ENCODE results near the gene MLN.

MLN gene

DNA sequence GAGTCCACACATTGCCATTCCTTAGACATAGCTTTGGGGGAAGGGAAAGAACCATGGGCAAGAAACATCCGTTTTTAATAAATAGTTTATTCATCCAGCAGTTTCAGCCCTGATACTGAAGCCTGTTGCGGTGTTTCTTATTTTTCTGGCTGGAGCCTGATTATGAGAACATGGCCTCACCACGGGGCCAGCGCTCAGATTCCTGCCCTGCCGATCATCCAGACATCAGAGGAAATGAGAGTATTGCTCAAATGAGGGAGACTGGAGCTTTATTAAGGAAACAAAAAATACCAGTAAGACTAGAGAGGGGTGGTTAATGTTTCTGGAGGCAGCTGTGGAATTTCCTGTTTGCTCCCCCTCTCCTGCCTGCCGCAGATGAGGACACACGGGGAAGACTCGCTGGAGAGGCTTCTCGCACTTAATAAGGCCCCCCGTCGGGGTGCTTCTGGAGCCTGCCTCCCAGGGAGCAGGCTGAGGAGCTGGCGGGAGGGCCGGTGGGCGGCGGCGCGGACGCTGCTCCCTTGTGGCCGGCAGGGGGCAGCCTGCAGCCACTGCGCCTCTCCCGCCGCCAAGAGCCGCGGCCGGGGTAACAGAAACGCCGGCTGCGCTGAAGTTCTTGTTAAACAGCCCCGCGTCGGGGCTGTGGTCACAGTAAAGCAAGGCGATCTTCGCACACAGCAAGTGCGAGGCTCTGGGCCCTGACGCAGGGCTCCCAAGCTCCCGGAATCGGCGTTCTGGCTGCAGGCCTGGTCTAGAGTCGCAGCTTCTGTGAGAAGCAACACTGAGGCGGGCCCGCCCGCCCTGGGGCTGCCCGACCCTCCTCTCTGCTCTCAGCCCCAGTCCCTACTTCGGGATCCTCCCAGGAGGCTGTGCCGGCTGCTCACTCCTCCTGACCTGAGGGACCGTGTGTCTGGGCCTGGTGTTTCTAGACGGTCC, 32.4 kb downstream of the MLN start:
- DNase-seq (ENCODE audit: low read depth) = peak; percentile 45

DNA sequence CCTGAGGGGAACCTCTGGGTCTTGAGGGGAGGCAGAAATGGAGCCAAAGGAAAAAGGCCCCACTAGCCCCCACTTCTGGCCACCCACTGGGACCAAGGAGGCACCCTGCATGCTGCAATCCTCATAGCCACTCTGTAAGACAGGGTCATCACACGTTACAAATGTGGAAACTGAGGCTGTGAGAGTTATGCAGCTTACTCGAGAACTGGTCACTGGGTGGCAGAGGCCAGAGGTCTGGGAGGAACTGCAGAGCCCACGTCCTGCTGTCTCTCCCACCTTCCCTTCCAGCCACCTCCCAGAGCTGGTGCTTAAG, 33.0 kb downstream of the MLN start:
- DNase-seq (ENCODE audit: low read depth) = no peak

DNA sequence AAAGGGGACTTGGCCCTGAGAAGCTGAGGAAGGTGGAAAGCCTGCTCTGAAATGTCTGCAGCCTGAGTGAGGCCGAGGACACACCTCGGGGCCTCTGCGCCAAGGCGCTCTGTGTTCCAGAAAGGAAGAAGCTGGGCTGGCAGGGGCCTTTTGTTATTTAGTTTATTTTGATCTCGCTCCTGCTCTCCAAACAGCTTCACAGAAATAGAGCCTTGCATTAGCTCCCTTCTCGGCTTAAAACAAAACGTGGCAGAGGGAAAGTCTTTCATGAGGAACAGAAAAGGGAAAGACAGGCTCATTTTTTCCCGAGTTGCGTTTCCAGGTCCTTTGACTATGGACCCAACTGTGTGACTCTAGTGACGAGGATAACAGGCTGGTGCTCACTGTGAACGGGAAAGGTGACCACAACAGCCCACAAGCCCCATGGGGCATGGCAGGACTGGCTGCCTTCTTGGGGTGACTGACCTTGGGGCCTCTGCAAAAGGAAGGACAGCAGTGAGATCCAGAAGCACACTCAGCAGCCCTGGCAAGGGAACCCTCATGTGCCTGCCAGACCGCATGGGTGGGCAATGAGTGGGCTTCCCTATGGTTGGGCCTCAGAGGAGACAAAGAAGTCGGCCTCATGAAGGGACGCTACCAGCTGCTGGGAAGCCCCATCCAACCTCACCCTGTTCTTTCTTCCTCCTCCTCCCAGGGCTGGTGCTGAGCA, 33.5 kb downstream of the MLN start:
- DNase-seq (ENCODE audit: low read depth) = no peak

DNA sequence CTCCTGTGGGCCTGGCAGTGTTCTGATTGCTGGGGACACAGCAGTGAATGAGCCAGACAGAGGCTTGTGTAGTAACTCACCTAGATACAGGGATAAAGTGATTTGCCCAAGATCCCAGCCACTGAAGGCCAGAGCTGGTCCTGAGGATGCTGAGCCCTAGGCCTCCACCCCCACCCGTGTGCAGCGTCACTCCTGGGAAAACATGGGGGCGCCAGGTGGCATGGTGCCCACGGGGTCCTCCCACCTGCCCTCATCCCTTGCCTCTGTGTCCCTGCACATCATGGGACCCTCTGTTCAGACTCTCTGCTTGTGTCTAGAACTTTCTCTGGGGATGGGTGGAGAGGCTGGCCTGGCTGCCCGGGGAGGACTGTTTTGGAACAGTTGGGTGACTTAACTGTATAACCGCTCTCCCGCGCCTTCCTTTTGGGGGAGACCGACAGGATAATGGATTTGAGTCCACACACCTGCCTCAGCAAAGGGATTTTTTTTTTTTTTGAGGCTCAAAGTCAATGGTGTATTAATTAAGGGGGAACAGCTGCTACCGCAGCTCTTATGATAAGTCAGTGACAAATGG, 34.5 kb downstream of the MLN start:
- no peak for DNase-seq (ENCODE audit: low read depth)

DNA sequence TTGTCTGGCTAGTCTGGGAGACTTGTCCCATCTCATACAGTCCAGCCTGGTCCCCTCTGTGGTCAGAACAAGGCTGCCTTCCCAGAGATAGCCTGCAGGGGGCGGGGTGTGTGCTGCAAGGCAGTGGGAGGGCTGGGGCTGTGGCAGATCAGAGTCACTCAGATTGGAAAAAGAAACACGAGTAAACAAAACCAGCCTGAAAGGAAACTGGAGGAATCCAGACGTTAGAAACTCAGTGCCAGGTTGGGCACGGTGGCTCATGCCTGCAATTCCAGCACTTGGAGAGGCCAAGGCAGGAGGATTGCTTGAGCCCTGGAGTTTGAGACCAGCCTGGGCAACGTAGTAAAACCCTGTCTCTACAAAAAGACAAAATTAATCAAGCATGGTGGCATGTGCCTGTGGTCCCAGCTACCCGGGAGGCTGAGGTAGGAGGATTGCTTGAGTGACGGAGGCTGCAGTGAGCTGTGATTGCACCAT, 35.1 kb downstream of the MLN start:
- peak; percentile 56 for DNase-seq (ENCODE audit: low read depth)

DNA sequence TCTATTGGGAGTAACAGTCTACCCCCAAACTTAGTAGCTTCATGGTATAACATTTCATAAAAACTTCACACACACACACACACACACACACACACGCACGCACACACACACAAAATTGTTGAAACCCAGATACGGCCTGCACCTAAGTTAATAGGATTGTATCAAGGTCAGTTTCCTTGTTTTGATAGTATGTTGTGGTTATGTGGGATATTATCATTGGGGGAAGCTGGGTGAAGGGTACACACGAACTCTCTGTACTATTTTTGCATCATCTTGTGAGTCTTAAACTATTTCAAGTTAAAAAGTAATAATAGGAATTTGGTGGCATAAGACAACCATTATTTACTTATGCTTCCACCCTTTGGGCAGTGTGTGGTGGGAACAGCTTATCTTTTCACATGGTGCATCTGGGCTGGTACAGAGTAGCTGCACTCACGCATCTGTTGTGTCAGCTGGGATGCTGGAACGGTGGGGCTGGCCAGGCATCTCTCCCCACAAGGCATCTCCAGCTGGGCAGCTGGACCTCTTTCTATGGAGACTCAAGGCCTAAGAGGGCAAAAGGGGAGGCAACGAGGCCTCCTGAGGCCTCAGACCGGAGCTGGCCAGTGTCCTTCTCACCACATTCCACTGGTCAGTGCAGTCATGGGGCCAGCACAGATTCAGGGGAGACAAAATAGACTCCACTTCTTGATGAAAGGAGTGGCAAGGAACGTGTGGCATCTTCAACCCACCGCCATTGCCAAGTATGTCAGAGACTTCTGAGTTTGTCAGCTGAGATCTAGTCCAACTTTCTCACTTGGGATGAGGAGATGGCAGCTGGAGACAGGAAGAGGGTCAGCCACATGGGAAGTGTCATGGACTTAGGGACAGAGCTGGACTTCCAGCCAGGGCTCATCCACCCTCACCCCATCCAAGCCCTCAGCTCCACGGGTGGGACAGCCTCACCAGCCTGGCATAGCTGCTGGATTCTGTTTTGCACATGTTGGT, 36.6 kb downstream of the MLN start:
- DNase-seq (ENCODE audit: low read depth) = no peak

DNA sequence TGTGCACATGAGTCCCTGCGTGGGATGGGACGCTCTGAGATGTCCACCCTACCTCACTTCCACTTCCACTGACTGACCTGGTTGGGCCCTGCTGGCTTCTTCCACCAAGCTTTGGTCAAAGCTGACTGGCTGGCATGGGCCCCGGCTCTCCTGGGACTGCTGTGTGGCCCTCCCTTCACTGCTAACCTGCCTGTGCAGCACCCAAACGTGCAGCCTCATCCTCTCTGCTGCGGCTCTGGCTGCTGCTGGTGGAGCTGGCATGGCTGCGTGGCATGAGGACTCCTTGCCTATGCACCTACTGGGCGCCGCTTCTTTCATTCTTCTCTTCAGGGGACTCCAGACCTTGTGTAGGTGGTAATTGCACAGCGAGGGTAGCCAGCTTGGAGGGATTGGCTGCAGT, 38.4 kb downstream of the MLN start:
- no peak for DNase-seq (ENCODE audit: low read depth)

DNA sequence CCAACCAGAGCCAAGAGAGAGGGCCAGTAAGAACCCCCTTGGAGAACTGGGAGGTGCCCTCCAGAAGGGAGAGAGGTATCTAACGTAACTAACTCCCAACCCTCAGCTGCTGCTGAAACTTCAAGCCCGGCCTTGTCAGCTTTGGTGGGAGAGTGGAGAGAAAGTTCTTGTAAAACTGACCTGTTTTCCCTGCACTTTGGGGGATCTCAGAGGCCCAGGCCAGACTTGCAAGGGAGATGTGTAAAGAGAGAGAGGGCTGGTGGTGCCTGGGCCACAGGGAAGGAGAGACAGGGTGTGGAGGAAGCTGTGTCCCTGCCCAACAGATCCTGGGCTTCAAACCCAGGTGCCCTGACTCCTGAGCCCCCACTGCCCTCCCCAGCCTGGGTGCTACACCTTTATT, 39.8 kb downstream of the MLN start:
- DNase-seq (ENCODE audit: low read depth) = no peak

DNA sequence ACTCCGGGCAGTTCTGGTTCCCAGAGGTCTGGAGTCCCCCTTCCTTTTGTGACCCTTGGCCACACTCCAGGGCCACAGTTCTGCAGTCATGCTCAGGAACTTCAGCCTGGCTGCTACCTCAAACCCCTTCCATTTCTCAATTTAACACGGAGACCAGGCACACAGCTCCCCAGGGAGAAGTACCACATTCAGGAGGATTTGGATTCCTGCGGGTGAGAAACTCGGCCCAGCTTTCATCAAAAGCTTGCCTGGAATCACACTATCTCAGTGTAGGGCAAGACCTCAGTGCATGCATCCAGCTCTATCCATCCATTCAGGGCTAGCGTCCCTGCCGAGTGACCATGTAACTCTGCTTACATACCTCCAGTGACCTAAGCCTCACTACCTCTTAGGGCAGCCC, 40.3 kb downstream of the MLN start:
- DNase-seq (ENCODE audit: low read depth) = no peak

DNA sequence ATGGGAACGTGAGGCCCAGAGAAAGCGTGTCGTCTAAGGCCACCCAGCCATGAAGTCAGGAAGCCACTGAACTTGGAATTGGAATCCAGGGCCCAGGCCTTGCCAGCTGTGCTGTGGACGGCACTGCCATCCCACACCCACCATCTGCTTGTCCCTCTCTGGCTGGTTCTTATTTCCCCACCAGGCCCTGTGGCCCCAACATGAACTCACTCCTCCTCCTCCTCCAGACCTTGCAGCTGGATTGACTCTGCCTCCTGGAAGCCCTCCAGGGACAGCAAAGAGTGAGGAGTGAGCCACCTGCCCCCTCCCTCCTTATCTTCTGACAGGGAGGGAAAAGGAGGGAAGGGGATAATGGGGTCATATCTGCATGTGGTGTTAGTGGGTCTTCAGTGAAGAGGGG, 41.1 kb downstream of the MLN start:
- no peak for DNase-seq (ENCODE audit: low read depth)

DNA sequence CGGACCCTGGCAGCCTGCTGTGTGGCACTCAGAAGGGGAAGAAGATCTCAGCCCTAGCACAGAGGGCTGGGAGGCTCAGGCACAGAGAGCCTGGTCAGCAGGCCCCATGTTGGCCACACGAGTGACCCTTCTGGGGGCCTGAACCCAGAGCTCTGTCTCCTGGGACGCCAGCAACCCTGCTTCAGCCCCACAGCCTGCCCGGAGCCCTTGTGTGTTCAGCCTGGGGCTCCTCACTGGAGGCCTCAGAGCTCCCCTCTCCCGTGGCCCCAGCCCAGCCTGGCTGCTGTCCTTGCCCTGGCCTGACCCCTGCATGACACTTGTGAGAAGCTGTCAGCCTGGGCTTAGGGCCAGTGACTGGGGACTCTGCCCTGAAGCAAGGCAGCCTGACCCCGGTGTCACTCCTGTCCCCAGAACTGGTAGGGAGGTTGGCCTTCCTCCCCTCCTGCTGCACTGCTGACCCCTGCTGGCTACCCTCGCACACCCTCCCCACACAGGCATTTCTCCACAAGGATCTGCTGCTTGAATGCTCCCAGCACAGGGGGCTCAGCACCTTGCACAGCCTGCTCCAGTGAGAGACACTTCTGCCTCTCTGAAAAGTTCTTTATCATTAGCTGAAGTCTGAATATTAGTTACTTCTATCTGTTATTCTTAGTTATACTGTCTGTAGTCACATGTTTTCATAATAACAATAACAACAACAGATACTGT, 41.7 kb downstream of the MLN start:
- peak; percentile 7 for DNase-seq (ENCODE audit: low read depth)

DNA sequence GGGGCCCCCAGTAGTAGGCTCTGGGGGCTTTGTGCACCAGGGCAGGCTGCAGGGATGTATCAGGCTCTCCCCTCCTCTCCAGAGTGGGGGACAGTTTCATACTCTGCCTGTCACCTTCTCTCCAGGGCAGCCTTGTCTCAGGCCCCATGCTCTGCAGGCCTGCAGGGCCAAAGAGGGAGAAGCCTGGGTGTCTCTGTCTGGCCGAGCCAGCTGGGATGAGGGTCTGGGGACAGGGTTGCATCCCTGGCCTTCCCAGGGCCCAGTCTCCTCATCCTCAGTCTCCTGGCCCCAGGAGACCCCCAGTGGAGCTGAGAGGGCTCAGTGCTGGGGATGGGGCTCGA, 42.3 kb downstream of the MLN start:
- no peak for DNase-seq (ENCODE audit: low read depth)

DNA sequence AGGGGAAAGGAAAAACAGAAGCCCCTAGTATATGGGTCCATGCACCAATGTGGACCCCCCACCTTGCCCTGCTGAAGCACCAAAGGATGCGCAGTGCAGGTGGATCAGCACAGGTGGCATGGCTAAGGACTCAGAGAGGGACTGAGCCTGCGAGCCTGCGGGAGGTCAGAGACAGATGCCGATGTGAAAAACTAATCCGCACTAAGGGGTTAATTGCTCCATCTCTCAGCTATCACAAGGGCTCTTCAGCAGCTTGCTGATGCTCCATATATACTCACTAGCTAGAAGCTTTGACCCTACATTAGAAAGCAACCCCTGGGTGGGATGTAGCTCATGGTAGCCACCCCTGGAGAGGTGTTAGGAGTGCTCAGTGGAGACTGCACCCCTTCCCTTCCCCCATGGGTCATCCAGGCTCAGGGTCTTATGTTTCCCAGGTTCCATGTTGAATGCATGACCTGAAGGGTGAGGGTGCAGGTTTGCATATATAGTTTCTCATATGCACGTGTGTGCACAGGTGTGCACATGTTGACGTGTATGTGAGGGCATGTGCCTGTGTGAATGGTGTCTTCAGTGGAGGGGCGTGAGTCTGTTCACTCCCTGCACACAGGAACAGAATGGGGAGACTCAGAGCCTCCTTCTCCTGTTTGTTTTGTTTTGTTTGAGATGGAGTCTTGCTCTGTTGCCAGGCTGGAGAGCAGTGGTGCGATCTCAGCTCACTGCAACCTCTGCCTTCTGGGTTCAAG, 43.7 kb downstream of the MLN start:
- DNase-seq (ENCODE audit: low read depth) = no peak

DNA sequence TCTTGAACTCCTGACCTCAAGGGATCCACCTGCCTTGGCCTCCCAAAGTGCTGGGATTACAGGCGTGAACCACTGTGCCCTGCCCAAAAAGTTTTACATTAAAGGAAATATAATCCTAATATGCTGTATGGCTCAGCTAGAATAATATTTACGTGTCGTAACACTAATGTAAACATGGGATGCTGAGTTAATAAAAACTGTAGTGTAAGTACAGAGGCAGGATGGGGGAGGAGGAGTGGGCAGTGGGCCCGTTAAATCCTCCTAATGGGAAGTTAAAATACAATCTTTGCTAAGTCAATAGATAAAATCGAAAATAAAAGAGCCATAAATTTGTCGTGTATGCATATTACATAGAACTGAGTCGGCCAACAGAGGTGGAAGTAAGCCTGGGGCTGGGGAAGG, 45.0 kb downstream of the MLN start:
- DNase-seq (ENCODE audit: low read depth) = no peak

DNA sequence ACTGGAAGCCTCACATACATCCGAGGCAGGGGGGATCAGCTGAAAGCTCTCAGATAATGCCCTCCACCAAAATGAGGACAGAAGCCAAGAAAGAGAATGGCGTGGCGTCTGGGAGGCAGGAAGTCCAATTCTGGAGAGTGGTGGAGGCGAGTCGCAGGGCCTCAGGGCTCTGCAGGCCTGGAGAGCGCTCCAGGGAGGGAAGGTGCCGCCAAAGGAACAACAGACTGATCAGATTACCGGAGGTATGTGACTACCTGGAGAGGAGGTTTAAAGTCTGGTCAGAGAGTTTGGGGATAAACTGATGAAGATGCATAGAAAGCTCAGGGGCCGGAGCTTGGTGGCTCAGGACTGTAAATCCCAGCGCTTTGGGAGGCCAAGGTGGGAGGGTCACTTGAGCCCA, 45.9 kb downstream of the MLN start:
- no peak for DNase-seq (ENCODE audit: low read depth)

DNA sequence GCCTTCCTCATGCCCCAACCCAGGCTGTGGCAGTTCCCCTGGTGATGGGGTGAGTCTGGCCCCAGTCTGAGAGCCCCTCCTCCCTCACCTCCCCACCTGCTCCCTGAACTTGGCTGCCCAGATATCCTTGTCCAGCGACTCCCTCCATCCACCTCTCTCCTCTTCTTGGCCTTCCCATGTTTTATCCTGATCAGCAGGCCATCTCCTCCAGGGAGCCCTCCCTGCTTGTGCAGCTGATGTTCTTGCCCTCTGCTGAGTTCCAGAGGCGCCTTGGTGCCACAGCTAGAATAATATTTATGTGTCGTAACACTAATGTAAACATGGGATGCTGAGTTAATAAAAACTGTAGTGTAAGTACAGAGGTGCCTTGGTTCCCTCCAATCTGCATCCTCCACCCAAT, 46.7 kb downstream of the MLN start:
- DNase-seq (ENCODE audit: low read depth) = no peak

DNA sequence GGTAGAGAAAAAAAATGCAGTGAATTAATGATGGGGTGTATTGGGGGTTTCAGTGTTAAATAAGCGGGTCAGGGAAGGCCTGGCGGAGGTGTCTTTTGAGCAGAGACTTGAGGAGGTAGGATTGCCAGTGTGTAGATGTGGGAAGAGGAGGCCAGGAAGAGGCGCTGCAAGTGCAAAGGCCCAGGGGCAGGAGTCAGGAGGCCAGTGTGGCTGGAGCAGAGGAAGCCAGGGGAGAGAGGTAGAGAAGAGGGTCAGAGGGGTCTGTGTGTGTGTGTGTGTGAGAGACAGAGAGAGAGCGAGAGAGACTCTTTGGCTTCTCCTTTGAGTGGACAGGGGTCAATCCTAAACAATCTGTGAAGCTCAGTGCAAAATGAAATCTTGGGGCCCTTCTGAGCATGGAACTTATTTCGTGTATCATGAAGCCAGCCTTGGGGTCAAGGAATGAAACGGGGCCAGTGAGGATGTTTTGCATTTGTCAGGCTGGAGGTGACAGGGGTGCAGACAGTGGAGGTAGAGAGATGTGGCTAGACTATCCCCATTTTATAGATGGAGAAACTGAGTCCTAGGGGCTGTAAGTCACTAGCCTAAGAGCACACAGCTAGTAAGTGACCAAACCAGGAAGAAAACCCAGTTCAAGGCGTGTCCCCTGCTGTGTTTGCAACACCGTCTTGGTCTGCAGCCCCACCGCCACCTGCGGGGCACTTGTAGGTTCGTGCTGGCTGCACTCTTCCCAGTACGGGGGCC, 47.4 kb downstream of the MLN start:
- no peak for DNase-seq (ENCODE audit: low read depth)

DNA sequence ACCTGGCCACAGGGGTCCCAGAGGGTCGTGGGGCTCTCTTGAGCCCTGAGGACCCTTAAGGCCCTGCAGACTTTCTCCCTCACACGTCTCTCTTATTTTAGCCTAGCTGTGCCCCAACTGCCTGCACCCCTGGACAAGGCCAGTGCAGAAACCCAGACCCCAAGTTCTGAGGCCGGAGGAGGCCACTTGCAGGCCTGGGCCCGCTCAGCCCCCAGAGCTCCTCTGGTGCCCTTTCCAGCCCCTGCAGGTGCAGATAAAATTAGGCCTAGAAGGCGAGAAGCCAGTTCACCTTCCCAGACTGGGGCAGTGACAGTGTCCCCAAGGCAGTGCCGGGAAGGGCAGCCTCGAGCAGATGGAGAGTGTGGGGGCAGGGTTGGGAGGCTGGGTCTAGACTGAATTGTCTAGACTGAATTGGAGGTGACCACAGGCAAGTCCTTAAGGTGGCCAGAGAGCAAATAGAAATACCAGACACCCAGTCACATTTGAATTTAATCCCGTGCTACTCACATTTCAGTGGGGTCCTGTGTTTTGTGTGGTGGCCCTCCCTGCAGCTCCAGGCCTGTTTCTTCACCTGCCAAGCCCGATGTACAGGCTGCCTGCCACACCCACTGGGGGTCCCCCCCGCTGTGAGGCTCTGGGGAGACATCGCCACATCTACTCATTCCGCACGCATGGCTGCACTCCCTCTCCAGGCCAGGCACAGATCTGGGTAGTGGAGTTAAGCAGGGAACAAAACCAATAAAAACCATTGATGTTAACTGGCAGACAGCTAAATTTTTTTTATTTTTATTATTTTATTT, 48.5 kb downstream of the MLN start:
- DNase-seq (ENCODE audit: low read depth) = no peak

DNA sequence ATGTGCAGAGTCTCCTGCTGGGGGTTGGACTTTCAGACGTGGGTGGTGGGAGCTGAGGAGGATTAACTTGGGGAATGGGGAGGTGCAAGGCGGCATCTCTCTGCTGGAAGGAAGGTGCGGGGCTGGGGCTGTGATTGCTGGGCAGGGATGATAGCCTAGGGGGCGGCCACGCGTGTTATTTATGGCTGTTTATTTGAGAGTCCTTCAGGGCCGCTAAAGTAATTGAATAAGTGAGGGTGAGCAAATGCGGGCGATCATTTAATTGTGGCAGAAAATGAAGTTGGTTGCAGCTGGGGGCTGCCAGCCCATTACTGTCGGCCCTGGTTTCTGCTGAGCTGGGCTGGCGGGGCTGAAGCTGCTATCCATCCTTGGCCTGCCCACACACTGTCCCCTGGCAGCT, 49.6 kb downstream of the MLN start:
- DNase-seq (ENCODE audit: low read depth) = no peak
